Measurements from ENCODE around the gene CEACAM21.

GRCh38 chr19:41554907-41555306, 21.1 kb upstream of the CEACAM21 start:
- TF ChIP-seq, protein P1, sequence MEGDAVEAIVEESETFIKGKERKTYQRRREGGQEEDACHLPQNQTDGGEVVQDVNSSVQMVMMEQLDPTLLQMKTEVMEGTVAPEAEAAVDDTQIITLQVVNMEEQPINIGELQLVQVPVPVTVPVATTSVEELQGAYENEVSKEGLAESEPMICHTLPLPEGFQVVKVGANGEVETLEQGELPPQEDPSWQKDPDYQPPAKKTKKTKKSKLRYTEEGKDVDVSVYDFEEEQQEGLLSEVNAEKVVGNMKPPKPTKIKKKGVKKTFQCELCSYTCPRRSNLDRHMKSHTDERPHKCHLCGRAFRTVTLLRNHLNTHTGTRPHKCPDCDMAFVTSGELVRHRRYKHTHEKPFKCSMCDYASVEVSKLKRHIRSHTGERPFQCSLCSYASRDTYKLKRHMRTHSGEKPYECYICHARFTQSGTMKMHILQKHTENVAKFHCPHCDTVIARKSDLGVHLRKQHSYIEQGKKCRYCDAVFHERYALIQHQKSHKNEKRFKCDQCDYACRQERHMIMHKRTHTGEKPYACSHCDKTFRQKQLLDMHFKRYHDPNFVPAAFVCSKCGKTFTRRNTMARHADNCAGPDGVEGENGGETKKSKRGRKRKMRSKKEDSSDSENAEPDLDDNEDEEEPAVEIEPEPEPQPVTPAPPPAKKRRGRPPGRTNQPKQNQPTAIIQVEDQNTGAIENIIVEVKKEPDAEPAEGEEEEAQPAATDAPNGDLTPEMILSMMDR (IDR thresholded peaks at IDR 0.05; ENCODE audit: low read length), result no peak
- no peak for TF ChIP-seq EZH2 (optimal IDR thresholded peaks at IDR 0.05; ENCODE audit: low read depth, low read length)
- TF ChIP-seq EZH2phosphoT487 (IDR thresholded peaks at IDR 0.05; ENCODE audit: low read length), result no peak
